ENCODE data around the gene SLC1A7.
A peak's percentile ranks its signal among the peaks of the same experiment; 100 is the strongest.

Gene SLC1A7

GRCh38 chr1:53158900-53159299 is 16.5 kb upstream of the SLC1A7 start:
- no peak for DNase-seq

- no peak for DNase-seq
These were observed 14.3 kb upstream of the SLC1A7 start for GRCh38 chr1:53156783-53157182.

GRCh38 chr1:53155945-53156344 is 13.5 kb upstream of the SLC1A7 start:
- DNase-seq: no peak

DNA sequence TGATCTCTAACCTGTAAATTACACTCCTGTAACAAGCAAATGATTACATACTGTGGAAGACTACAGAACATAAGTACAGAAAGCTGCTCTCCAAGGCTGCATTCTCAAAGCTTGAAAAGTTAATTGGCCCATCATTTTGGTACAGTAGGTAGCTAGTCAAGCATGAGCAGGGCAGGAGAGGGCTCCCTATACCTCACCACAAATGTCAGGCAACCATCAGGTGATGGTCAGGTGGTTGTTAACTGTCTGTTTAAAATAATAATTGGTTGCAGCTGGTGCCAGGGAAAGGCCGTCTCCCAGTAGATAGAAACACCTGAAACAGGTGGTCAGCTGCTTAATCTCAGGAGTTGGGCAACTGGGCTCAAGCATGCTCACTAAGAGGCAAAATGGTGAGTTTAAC is 13.1 kb upstream of the SLC1A7 start:
- DNase-seq: no peak

DNA sequence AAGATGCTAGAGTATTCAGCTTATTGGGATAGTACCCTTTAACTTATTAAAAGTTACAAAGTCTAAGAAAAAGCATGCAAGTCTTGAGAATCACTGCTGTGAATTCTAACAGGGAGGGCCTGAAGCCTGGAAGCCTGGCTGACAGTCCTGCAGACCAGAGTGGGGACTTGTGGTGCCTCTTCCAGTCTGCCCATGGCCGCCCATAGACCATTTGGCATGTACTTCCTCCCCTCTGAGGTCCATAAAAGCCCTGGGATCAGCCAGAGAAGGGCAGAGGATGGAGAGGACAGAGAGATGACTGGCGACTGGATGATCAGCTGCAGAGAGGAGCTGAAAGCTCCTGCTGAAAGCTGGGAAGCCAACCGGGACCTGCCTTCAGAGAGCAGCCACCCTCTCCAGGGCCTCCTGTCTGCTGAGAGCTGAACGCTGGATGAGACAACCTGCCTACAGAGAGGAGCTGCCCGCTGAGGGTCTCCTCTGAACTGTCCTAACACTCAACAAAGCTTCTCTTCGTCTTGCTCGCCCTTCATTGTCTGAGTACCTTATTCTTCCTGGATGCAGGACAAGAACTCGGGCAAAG is 12.5 kb upstream of the SLC1A7 start:
- DNase-seq: no peak

DNA sequence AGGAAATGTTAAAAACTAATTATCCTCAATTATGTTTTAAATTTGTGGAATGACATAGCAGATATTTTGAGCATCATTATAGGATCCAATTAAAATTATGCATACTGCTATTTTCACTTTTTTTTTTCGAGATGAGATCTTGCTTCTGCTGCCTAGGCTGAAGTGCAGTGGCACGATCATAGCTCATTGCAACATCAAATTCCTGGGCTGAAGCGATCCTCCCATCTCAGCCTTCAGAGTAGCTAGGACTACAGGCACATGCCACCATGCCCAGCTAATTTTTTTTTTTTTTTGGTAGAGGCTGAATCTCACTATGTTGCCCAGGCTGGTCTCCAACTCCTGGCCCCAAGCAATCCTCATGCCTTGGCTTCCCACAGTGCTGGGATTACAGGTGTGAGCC is 11.3 kb upstream of the SLC1A7 start:
- DNase-seq: no peak

DNA sequence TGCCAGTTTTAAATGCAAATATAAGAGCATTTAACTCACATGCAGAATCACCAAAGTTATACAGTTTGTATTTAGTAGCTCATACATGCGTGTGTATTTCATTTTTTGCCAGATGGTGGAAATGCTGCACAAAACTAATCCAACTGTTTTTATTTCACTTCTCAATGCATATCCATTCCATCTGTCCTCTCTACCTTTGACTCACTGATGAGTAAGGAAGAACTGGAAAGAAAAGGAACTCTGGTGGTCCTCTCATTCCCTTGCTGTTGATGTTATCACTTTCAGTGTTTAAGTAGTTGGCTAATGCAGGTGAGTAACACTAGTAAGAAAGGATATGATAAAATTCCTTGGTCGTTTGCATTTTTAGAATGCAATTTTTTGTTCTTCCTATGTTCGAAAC is 5.7 kb upstream of the SLC1A7 start:
- DNase-seq: no peak

GRCh38 chr1:53147174-53147573 is 4.7 kb upstream of the SLC1A7 start:
- no peak for DNase-seq

DNA sequence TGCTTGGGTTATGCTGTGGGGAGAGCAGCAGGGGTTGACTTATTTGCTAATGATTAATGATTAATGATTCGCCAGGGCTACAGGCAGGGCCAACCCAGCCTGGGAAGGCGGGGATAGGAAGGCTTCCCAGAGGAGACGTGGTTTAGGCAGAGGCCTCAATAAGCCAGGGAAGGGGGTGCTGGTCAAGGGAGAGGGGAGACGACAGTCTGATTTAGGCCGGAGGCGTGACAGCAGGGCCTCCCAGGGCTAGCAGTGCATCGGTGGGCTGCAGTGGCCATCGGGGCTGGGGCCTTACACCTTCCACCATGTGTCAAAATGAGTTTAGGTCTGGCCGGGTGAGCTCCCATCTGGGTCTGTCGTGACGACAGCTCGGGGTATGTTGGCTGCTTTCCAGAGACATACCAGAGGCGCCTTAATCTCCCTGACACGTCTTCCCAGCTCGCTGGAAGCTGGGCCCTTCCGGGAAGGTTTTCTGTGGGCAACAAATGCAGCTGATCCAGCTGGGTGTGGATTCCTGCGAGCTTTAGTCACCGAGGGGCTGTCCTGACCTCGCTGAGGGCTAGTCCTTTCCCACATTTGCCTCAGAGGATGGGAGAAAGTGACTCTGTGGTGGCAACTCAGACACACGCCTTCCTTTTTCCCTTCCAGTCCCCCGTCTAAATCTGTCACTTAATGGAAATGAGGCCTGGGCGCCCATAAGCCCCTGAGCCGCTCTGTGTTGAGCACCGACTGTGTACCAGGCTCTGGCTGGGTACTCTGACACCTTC is 3.7 kb upstream of the SLC1A7 start:
- no peak for DNase-seq

- no peak for DNase-seq
These were observed 3.1 kb upstream of the SLC1A7 start for GRCh38 chr1:53145619-53145941.

GRCh38 chr1:53145051-53145600 is 2.7 kb upstream of the SLC1A7 start:
- no peak for DNase-seq

- no peak for DNase-seq
These were observed 1.8 kb upstream of the SLC1A7 start for GRCh38 chr1:53144201-53144600.

GRCh38 chr1:53143527-53143926 is 1.1 kb upstream of the SLC1A7 start:
- no peak for DNase-seq

DNA sequence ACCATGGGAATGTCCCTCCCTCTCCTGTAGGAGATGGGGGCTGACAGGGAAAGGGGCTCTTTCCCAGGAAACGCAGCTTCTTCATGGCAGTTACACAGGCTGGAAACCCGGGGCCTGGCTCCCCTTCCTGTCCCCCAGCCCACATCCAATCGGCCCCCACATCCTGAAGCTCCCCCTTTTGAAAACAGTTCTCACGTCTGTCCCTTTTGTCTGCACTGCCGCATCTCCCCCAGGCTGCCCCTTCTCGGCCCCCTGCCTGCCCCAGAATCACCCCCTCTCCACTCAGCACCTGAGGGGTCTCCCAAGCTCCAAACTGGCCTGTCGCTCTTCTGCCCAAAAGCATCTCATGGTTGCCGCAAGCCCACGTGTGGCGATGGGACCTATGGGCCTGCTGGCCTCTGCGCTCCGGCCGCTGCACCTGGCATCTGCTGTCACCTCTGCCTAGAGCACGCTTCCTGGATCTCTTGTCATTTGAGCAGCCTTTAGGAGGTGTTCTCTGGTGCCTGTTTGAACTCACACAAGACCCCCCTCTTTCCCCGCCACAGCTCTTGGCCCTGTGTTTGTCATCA is 867 bp downstream of the SLC1A7 start:
- no peak for DNase-seq

- no peak for DNase-seq
These were observed 2.0 kb downstream of the SLC1A7 start for GRCh38 chr1:53140451-53140850.

DNA sequence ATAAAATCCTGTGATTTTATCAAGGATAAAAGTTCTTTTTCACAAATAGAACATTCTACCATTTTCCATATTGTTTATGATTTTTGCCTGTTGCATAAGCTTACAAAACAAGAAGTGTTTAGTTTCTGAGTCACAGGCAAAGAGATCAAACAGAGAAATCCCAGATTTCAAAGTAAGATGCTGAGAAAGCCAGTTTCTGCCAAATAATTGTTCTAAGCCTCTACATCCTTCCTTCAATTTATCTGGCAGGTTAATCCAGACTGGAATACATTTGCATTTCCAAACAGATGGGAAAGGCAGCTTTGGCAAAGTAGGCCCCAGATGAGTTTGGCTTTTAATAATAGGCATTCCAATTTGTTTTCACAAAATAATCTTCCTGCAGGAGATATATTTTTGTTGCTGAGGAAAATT is 2.5 kb downstream of the SLC1A7 start:
- DNase-seq: no peak

GRCh38 chr1:53138991-53139884 is 3.2 kb downstream of the SLC1A7 start:
- no peak for DNase-seq

- no peak for DNase-seq
These were observed 4.7 kb downstream of the SLC1A7 start for GRCh38 chr1:53137729-53138128.

DNA sequence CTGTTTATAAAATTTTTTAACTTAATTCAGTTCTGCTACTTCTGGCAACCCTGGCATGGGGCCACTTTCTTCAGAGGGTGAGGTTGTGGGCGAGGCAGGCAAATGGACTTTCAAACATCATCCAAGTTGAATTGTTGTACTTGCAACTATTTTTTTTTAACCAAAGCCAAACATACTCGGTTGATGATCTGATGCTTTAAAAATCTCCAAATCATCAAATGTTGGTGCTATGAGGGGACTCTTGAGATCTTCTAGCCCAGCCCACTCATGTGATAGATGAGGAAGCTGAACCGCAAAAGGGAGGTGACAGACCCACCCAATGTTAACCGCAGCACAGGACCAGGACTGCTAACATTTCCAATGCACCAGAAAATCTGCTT is 6.7 kb downstream of the SLC1A7 start:
- peak; percentile 39 for DNase-seq

GRCh38 chr1:53134961-53135734 is 7.3 kb downstream of the SLC1A7 start:
- peak; percentile 8 for DNase-seq

DNA sequence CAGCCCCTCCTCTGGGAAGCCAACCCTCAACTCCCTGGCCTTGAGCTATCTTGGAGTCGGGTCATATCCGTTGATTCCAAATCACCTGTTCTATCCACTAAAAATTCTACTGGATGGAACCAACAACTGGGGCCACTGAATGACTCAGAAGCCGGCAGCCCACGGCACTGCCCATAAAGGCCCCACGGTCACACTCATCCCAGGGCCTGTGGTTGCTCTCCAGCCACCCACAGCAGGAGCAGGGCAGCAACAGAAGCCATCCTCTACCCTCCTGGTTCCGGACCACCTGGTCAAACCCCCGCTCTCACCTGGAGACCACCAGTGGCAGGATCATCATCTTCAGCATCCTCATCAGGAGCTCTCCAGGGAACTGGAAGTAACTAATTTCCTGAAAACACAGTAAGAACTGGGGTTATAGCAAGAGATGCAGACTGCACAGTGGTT is 8.4 kb downstream of the SLC1A7 start:
- no peak for DNase-seq

GRCh38 chr1:53133261-53134041 is 9.0 kb downstream of the SLC1A7 start:
- DNase-seq: no peak

All from CD4-positive, alpha-beta T cell treated with Interleukin-21 for 1 hour (primary cell).